Panc1 (cell line): ENCODE results near the gene ARL6IP4.

Experiments
- POLR2AphosphoS5 ChIP-seq: IDR thresholded peaks from 2 replicates; pipeline ENCODE4 v1.6.1; 2012; ENCODE audit warnings: mild to moderate bottlenecking, low read depth, low read length, moderate library complexity
- SIN3A ChIP-seq: IDR thresholded peaks from 2 replicates; pipeline ENCODE4 v1.6.1; 2012; ENCODE audit warnings: low read depth, mild to moderate bottlenecking, low read length, moderate library complexity, borderline replicate concordance; ENCODE audit not compliant: insufficient read depth
- TF ChIP-seq, protein P1 (sequence below): fragments of 450-650 bp; IDR thresholded peaks from 2 replicates; pipeline ENCODE4 v1.5.1; 2017; ENCODE audit warnings: mild to moderate bottlenecking

DNA sequence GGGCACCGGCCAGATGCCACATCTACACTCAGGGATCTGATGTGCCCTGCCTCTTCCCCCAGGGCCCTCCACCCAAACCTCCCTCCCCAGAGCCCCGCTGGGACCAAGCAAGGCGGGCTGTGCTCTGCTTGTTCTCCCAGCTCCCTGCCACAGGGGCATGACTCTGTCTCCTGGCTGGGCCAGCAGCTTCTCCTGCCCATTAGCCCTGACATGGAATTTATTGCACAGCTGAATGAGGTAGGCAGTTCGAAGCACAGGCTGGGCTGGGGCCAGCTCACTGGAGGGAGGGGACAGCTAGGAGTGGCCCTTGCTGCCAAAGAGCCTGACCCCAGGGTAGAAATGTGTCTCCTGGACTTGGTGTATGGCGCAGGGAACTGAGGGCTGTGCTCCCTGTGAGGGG lies 42.4 kb downstream of the ARL6IP4 start:
- TF ChIP-seq, protein P1, sequence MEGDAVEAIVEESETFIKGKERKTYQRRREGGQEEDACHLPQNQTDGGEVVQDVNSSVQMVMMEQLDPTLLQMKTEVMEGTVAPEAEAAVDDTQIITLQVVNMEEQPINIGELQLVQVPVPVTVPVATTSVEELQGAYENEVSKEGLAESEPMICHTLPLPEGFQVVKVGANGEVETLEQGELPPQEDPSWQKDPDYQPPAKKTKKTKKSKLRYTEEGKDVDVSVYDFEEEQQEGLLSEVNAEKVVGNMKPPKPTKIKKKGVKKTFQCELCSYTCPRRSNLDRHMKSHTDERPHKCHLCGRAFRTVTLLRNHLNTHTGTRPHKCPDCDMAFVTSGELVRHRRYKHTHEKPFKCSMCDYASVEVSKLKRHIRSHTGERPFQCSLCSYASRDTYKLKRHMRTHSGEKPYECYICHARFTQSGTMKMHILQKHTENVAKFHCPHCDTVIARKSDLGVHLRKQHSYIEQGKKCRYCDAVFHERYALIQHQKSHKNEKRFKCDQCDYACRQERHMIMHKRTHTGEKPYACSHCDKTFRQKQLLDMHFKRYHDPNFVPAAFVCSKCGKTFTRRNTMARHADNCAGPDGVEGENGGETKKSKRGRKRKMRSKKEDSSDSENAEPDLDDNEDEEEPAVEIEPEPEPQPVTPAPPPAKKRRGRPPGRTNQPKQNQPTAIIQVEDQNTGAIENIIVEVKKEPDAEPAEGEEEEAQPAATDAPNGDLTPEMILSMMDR, result no peak
- TF ChIP-seq POLR2AphosphoS5 (no peak), SIN3A (no peak)
